HCT116 (cell line): ENCODE measurements around the gene CALHM1.

Experiments
- CTCF ChIP-seq, 3 experiments: fragments of 200-600 bp in 1 of 3; sonication (generic) in 1 of 3; IDR thresholded peaks in 2 of 3; conservative IDR thresholded peaks in 1 of 3; 2 replicates each; pipeline ENCODE4 v1.5.1; 2012 to 2017; ENCODE audit warnings: low read depth in 2 of 3, low read length in 2 of 3, antibody characterized with exemption in 1 of 3, borderline replicate concordance in 1 of 3, control low read depth in 1 of 3, mild to moderate bottlenecking in 1 of 3, mixed read lengths in 1 of 3, mixed run types in 1 of 3, moderate library complexity in 1 of 3; ENCODE audit not compliant: insufficient read depth in 1 of 3
- MAX ChIP-seq: IDR thresholded peaks from 2 replicates; pipeline ENCODE4 v1.6.1; 2012
- REST ChIP-seq: IDR thresholded peaks from 2 replicates; pipeline ENCODE4 v1.6.1; 2012; ENCODE audit warnings: low read depth
- SIN3A ChIP-seq: IDR thresholded peaks from 2 replicates; pipeline ENCODE4 v1.6.1; 2012; ENCODE audit warnings: low read depth
- TCF7L2 ChIP-seq: IDR thresholded peaks from 2 replicates; pipeline ENCODE4 v1.7.0; 2011; ENCODE audit warnings: borderline replicate concordance, inconsistent platforms; ENCODE audit not compliant: insufficient read depth, insufficient read length; ENCODE audit errors: extremely low read depth

DNA sequence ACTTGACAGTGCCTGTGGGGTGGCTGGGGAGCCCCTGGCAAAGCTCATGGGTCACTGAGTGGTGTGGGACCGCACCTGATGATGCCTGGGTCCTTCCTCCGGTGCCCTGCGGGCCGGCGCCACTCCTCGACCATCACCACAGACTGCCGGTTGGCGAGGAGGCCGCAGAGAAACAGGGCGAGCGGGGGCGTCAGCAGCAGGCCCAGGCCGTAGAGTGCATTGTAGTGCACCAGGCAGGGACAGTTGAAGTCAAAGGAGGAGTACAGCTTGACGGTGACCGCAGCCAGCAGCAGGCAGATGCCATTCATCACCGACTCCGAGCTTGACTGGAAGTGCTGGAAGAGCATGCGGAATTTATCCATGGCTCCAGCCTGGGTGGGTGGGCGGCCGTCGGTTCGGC lies 20.0 kb upstream of the CALHM1 start:
- no peak for TF ChIP-seq CTCF (IDR thresholded peaks at IDR 0.05 in 2 of 3, conservative IDR thresholded peaks at IDR 0.05 in 1 of 3; ENCODE audit: borderline replicate concordance in 1 of 3, insufficient read depth in 1 of 3, low read depth in 2 of 3, low read length in 2 of 3)
- no peak for TF ChIP-seq MAX
- TF ChIP-seq REST, result no peak
- TF ChIP-seq TCF7L2, result no peak
- TF ChIP-seq SIN3A, result no peak
